A204.1 (cell line): ENCODE results near the gene DUS1L.

Experiments used
- FAIRE-seq: peaks from 2 replicates; lab custom pipeline; 2012; peaks lifted over from hg19 to GRCh38; lab: Jason Lieb, UNC

The DUS1L gene

DNA sequence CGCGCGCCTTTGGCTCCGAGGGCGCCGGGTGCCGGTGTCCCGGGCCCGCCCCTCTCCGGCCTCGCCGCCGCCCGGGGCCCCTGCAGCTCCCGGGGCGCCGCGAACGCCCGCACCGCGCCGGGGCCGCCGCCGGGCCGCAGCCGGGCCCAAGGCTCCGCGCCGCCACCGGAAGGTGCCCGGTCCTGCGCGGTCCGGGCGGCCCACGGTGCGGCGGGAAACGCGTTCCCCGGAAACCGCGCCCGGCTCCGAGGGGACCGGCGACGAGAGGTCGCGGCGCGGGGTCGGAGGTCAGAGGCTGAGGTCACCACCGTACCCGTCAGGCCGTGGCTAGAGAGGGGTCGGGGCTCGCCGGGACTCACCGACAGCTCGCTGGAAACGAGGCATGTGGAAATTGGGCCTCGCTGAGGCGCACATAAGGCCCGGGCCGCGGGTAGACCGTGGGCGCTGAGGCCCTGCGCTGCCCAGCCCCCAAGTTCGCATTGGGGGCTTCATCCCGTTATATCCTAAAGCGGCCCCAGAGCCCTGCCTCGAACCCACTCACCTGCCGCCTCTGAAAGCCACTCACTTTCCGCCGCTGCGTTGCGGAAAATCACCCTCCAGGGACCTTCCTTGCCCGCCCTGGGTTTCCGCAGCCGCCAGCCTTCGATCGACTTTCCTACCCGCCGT lies at the start of gene DUS1L:
Gene DUS1L (minus strand): TSS at position 167 of the 666 bp plus-strand sequence. CDS start 745 bp downstream, outside the sequence.
- FAIRE-seq = no peak

DNA sequence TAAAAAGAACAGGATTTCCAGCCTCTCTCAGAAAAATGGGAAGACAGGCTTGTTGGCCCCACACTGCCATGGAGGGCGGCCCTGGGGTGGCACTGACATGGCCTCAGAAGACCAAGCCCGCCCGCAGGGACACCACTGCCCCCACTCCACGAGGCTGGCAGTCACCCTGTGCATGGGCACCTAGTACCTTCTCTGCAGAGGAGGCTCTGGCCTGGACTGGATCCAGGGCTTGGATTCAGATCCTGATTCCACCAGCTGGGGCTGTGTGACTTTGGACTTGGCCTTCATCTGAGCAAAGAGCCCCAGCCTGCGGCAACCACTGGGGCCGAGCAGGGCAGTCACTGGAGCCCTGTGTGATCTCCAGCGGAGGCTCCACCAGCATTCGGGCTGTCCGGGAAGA lies 49.3 kb upstream of the DUS1L start:
- no peak for FAIRE-seq

DNA sequence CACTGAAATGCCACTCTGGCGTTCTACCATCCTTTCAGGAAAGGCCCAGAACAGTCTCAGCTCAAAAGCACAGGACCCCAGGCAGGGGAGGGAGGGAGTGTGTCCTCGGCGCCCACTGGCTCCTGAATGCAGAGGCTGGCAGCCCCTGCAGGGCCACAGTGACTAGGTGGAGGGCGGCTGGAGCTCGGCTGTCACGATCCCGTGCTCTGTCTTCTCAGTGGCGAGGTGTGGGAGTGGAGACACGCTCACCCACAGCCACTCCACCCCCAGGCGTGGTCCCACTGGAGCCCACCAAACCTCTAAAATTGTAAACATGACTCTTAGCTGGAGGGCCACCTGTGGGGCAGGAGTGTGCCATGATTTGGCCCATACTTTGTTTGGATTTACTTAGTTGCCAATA lies 48.8 kb upstream of the DUS1L start:
- FAIRE-seq = no peak

DNA sequence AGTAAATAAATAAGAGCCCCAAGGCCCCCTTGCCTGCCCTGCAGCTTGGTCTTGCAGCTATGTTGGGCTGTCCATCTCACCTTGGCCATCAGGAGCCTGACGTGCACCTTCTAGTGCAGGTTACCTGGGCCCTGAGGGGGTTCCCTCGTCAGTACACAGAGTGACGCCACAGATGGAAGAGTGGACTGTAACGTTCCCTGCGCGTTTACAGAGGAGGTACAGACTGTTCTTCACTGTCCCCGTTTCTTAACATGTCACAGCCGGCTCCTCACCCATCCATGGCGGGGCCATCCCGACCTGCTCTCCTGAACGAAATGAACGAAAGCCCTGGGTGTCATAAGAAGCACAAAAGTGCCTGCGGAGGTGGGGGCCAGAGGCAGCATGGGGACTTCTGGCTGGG lies 48.3 kb upstream of the DUS1L start:
- no peak for FAIRE-seq

DNA sequence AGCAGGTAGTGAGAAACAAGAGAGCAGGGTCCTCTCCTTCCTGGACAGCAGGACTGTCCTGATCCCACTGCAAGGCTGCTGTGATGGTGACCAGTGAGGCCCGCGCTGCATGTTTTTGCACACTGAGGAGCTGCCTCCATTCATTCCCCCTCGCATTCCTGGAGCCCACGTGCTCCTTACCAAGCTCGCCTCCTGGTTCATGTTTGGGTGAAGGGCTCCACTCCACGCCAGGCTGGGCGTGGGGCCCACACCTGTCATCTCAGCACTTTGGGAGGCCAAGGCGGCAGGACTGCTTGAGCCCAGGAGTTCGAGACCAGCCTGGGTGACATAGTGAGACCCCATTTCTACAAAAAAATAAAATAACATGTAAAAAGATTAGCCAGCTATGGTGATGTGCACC lies 47.8 kb upstream of the DUS1L start:
- FAIRE-seq = no peak

DNA sequence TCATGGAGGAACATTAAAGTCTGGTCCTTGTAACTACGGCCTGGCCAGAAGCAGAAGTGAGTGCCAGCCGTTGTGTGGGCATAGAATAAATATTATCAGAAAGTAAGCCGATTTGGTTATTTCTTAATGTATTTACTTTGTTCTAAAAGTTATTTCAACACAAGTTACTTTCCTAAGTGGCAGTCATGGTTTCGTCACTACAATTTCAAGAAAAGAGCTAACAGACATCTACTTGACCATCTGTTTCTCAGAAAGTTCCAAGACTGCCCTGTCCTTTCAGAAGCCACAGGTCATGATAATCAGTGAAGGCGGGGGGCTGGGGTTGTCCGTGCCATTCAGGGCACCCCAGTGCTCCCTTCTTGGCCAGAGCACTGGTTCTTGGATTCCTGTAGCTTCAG lies 47.3 kb upstream of the DUS1L start:
- FAIRE-seq = no peak

DNA sequence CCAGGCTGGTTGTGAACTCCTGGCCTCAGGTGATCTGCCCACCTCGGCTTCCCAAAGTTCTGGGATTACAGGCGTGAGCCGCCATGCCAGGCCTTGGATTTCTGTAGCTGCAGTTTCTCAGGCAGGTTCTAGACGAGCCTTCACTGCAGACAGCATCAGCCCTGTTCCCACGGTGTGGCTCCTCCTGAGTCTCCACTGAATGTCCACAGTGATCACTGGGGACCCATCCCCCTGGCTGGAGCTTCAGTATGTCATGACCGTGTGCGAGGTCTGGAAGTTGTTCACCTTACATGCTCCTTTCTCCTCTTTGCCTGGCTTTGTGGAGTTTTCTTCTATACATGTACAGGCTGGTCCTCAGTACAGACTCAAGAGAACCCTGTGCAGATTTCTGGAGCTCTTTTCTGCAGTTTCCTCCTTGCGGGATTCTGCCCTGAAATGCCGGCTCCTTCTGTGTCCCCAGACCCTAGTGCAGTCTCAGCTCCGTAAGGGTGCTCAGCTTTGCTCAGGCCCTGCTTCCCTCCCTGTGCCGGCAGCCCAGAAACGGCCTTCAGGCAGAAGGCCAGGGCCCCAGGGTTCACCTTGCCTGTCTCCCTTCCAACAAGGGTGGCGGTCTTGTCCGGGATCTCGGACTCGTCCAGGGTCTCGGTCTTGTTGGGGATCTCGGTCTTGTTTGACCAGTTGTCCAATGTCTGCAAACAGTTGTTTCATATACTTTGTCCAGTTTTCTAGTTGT lies 46.7 kb upstream of the DUS1L start:
- no peak for FAIRE-seq

DNA sequence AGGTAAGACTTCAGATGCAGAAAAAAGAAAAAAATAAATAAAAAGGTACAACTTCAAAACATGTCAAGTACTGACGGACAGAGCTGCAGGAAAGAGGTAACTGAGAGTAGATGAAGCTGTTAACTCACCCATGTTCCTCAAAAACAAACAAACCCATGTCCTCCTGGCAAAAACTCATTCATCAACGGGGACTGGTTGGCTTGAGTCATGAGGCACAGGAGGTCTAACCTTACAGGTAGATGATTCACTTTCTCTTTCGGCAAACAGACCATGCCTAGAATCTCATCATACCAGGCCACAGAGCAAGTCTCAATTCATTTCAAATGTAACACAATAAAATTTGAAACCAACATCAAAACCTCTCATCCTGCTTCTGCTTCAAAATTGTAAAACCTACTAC lies 44.7 kb upstream of the DUS1L start:
- no peak for FAIRE-seq

DNA sequence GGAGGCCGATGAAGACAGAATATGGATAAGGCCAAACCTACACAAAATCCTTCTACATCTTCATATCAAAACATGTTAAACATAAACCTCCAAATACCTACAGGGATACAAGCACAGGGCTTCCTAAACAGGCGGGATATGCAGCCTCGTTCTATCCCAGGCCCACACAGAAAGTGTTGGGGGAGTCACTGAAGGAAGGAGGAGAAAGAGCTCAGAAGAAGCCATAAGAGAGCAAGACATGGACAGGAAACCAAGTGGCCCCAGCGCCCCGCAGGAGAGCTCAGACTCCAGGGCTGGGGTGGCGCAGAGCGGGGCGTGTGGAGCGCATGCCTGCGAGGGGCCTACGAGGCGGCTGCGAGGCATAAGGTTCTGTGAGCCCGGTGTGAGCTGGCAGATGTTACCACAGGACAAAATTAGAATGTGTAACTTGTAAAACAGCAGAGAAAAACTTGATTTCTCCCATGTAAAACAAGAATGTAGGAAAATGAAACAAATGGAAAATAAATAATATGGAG lies 43.4 kb upstream of the DUS1L start:
- FAIRE-seq = no peak

DNA sequence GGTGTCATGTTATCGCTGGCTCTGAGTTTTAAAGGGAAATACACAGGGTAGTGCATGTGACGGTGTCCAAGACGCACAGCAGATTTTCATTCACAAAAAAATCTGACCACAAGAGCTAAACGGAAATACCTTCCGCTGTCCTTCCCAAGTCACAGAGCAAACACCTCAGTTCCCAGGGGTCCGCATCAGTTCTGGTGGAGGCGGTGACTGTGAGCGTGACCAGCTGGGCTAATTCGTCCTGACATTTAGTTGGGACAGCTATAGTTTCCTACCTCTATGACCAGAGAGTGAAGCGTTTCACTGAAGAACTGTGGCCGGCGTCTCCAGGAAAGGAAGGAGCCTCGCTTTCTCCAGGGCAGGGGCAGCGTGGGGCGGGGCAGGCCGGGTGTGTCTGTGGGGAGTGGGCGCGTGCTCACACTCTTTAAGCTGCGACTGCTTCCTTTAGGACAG lies 42.9 kb upstream of the DUS1L start:
- no peak for FAIRE-seq

DNA sequence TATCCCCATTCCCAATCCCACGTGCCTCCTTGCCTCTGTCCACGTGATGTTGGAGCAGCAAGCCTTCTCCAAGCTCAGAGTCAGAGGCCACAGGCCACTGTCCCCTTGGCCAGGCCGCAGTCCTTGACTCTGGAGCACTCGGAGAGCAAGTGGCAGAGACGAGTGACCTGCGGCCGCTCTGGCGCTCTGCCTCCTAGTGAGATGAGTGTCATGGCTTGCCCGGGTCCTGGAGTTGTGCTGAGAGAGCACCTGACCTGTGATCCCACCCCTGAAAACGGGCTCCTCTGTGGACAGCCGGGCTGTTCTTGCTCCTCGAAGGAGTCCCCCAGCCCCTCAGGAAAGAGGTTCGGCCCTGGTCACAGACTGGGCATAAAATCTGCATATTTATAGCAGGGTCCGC lies 42.4 kb upstream of the DUS1L start:
- no peak for FAIRE-seq

DNA sequence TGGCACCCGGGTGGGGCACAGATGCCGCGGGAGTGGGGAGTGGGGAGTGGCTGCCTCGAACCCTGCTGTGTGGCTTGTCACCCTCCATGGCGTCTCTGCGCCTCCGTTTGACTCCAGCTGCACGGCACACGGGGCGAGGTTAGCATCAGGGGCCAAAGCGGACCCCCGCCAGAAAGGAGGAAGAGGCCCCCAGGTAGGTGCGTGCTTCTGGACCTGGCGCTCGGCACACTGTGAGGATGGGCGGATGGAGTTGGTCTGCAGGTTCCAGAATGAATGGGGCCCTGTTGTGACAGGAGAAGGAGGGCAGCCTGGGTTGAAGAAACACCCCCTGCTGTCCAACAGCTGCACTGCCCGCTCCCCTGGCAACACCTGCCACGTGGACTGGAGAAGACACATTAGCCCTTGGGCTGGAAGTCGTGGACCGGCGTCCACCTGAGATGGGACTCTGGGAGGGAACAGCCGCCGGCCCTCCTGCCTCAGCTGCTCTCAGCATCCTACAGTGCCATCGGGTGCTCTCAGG lies 41.8 kb upstream of the DUS1L start:
- FAIRE-seq = no peak

DNA sequence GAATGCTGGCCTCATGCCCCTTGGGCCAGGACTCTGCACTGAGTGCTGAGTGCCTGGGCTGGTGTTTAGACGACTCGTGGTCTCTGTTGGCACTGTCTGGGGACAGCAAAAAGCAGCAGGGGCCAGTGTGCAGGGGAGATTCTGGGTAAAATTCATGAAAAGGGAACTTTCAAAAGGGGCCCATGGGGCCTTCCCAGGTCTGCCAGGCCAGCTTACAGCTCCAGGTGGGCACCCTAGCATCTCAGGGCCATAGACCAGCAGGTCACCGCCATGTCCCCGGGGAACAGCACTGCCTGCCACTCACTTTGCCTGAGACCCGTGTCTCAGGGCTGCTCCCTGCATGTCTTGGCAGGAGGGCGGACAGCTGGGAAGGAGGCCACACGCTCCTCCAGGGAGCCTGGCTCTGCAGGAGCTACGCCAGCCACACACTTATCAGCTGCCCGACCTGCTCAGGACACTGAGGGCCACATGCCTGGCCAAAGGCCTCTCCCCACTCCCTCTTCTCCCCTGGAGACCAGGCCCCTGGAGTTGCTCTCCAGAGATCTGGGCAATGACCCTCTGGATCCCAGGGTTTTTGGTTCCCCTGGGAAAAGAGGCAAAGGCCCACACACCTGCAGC lies 41.2 kb upstream of the DUS1L start:
- no peak for FAIRE-seq

DNA sequence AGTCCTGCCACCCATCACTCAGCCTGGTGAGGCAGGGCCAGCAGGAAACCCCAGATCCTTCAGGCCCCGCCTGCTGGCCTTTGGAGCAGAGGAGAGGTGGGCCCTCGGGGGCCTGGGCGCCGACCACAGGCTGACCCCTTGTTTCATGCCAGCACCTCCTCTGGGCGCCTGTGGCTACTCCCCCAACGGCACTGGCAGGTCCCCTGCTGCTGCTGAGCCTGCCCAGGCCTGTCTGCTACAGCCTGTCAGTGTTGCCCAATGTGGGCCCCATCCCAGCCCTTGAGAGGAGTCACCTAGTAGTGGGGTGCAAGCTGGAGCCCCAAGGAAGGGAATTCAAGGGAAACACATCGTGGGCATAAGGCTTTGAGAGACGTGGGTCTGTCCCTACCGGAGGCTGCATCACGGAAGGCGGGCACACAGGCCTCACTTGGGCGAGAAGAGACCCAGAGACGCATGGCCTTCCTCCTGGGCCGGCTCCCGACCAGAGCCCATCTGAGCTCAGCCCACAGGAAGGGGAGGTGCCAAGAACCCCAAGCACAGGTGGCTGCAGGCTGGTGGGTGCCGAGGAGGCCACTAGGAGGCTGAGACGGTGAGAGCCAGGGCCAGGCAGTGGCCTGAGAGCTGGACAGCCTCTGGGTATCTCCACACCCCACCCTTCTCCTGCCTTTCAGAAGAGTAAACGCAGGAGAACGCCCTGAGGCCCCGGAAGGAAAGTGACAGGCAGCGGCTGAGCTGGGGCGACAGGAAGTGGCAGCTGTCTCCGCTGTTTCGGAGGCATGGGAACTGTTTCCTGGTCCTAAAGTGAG lies 40.5 kb upstream of the DUS1L start:
- no peak for FAIRE-seq

DNA sequence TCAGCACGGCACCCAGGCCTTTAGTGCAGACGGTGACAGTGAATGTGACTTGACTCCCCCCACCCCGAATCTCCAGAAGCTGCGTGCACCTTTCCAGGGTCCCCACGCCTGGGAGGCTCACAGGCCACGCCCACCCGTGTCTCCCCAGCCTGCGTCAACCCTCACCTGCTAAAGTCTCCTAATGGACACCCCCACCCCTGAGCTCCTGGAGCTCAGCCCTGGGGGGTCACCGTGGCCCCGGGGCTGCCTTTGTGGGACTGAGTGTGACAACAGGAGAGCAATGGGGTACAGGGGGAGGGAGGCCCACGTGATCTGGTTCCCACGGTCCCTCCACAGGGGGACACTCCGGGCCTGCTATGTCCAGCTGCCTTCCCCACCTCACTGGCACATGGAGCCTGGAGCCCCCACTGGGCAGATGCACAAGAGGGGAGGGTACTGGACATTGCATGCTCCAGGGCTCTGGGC lies 39.8 kb upstream of the DUS1L start:
- no peak for FAIRE-seq

DNA sequence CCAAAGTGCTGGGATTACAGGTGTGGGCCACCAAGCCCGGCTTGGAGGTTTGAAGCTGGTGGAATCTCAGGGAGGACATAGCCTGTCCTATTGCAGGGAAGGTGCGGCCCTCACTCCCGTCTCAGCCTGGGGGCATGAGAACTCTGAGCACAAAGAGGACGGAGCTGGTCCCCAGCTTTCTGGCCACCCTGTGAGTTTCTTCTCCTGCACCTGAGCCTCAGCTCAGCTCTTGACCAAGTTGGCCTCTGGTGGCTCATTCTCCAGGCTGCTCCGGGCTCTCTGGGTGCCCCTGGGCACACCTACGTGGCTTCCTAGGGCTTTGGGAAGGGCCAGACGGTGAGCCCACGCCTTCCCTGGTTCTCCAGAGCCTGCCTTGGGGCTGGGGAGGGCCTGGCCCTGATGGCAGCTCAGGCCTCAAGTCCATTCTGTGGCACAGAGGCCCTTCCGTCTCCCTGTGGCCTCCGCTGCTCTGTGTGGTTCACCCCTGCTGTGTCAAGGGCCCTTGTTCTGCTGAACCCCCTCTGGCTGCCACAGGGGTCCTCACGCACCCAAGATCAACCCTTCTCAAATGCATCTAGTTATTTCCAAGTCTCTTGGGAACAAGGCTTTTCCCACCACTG lies 39.3 kb upstream of the DUS1L start:
- FAIRE-seq = no peak

DNA sequence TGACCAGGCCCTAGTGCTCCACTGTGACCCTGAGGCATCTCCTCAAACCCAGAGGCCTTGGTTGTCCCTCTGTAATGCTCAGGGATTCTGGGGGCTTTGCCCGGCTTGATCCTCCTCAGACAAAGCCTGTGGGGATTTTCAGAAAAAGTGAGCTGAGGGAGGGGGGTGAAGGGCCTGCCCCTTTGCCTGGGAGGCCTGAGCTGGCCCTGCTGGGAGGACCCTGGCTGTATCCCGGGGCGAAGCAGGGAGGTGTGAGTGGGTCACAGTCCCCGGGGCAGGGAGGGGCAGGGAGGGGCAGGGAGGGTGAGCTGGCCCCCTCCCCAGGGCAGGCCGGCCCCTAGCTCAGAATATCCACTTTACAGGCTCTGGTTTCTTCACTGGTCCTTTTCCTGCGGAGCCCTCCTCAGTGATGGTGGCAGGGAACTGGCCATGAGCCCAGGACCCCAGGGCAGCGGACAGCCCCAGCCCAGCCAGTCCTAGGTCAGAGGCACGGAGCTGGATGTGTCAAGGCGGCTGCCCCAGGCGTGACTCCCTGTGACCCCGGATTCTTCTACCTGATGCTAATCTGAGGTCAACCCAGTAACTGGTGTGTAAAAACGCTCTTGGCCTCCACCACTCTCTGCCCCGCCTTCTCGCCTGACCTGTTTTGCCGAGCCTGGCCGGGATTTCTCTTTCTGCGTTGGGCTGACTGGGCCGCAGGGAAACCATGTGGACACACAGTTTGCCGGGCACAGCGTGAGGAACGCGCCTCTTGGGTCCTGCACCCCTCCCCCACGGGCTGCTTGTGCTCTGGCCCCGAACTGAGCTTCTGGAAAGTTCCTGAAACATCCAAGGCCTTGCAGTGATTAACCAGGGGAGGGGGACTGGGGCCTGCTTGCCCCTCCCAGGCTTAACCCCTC lies 38.2 kb upstream of the DUS1L start:
- FAIRE-seq = no peak

DNA sequence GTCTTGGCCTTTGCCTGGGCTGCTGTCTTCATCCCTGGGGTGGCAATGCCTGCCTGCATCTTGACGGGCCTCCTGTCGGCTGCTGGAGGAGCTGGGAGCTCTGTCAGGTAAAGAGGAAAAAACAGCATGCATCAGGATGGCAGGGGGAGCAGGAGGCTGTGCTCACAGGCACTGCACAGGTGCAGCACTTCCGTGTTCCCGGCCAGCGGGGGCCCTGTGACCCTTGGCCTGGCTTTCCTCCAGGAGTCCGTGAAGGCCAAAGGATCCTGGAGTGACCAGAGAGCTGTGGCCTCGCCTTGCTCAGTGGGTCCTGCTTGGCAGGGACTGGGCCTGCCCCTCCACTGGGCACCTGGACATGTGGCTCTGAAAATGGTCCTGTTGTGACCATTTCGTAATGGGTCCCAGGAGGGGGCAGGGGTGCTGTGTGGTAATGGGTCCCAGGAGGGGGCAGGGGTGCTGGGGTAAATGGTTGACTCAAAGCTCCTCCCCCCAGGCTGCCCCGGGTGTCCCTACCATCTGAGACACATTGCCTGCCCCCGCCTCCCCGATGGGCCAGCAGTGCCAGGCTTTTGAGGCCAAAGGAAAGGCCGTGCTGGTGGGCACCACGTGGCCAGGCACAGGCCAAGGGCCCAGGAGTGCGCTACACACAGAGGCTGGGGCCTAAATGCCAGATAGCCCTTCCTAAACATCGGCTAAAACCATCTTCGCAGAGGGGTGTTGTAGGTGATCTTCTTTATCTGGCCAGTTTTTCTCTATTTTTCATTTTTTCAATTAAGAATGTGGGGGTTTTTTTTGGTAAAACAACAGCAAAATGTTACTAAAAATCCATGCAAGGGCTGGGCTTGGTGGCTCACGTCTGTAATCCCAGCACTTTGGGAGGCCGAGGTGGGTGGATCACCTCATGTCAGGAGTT lies 36.4 kb upstream of the DUS1L start:
- FAIRE-seq = no peak

DNA sequence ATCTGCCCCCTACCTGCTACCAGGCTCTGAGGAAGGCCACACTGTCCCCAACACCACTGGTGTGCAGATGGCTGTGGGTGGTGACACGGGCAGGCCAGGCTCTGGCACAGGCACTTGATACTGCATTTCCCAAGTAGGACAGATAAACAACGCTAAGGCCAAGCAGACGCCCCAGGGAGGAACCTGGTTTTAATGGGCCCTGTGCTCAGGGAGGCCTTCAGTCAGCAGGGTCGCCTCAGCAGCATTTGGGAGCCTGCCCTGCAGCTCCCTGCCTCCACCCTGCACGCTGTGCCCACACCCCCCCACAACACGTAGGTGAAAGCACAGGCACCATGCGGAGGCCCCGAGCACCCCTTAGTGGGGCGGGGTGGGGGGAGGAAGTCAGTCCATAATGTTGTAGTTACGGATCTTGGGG lies 35.7 kb upstream of the DUS1L start:
- FAIRE-seq = no peak
